Hepatocyte (in vitro differentiated cells): Measurements from ENCODE around the gene PSMF1.

Source experiments
- CTCF ChIP-seq: fragments of 200-600 bp; sonication (generic); IDR thresholded peaks from 2 replicates; pipeline ENCODE4 v1.5.1; 2016; ENCODE audit warnings: antibody characterized with exemption, mild to moderate bottlenecking; ENCODE audit not compliant: poor library complexity
- EZH2 ChIP-seq: fragments of 200-600 bp; sonication (generic); IDR thresholded peaks from 2 replicates; pipeline ENCODE4 v1.6.1; 2016; ENCODE audit warnings: antibody characterized with exemption, mild to moderate bottlenecking, borderline replicate concordance
- EZH2phosphoT487 ChIP-seq: fragments of 200-600 bp; sonication (generic); IDR thresholded peaks from one replicate; pipeline ENCODE4 v1.6.1; 2018; ENCODE audit warnings: antibody characterized with exemption, mild to moderate bottlenecking, low read depth, moderate library complexity; ENCODE audit not compliant: unreplicated experiment, severe bottlenecking

DNA sequence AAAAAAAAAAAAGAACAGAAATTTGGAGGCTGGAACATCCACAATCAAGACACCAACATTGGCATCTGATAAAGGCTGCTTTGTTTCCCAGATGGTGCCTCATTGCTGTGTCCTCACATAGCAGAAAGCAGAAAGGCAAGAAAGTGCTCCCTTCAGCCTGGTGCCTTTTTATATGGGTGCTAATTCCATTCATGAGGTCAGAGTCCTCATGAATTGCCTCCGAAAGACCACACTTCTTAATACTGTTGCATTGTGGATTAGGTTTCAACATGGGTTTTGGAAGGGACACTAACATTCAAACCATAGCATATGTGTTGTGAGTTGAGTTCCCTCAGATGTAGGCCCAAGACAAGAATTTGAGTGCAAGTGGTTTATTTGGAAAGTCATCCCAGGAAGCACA, 76.8 kb downstream of the PSMF1 start:
- TF ChIP-seq CTCF (no peak), EZH2phosphoT487 (no peak), EZH2 (no peak)
